Measurements from ENCODE around the gene TBRG1.

The TBRG1 gene

DNA sequence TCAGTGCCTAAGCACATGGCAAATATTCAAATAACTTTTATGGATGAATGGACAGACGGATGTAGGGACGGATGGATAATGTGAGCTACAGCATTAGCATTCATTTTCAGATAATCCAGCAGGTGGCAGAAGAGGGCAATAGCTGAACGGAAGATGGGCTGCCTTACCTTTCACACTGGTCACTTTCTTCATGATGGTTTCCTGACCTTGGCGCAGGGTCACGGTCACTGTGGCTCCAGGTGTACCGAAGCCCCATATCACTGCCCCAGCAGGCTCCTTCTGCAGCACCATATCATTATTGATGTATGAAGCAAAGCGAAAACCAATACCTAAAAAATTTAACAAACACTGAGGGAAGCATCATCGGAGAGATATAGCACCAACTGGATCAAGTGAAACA is 46.5 kb downstream of the TBRG1 start:
- TF ChIP-seq, protein P1, sequence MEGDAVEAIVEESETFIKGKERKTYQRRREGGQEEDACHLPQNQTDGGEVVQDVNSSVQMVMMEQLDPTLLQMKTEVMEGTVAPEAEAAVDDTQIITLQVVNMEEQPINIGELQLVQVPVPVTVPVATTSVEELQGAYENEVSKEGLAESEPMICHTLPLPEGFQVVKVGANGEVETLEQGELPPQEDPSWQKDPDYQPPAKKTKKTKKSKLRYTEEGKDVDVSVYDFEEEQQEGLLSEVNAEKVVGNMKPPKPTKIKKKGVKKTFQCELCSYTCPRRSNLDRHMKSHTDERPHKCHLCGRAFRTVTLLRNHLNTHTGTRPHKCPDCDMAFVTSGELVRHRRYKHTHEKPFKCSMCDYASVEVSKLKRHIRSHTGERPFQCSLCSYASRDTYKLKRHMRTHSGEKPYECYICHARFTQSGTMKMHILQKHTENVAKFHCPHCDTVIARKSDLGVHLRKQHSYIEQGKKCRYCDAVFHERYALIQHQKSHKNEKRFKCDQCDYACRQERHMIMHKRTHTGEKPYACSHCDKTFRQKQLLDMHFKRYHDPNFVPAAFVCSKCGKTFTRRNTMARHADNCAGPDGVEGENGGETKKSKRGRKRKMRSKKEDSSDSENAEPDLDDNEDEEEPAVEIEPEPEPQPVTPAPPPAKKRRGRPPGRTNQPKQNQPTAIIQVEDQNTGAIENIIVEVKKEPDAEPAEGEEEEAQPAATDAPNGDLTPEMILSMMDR (IDR thresholded peaks at IDR 0.05) = peak; percentile 58
- Histone ChIP-seq H3K4me3 (no peak overlapping the region), H3K27ac (no peak overlapping the region)
- DNase-seq (ENCODE audit: low spot score) = no peak

GRCh38 chr11:124670732-124671131 is 48.1 kb downstream of the TBRG1 start:
- TF ChIP-seq, protein P1 (IDR thresholded peaks at IDR 0.05) = no peak
- Histone ChIP-seq H3K27ac (no peak overlapping the region), H3K4me3 (no peak overlapping the region)
- no peak for DNase-seq (ENCODE audit: low spot score)

DNA sequence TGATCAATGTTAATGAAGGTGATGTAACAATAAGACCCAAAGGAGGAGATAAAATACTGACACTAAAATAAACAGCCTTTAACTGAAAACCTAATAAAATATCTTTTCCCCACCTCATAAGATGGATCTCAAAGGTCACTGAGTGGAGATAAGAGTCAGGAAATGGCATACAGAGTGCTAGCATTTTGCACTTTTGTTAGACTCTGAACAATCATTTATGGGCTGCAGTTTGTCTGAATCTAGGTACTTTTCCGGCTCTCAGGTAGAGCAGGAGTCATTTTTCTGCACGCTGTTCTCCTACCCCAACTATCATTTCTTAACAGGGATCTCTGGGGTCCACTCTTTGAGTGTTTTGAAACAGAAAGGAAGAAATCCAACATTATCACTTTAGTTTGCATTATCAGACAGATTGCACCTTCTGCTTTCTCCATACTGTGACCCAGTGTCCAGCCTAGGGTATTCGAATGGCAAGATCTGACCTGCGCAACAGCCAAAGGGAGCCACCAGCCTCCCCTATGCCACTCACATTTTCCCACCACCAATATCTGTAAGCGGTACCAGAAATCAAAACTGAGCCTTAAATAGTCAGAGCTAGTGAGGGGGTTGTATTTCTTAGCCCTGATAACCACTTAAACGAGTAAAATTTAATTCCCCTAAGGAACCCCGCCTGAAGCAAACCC is 50.0 kb downstream of the TBRG1 start:
- DNase-seq (ENCODE audit: low spot score) = no peak
- TF ChIP-seq, protein P1 (IDR thresholded peaks at IDR 0.05) = no peak

DNA sequence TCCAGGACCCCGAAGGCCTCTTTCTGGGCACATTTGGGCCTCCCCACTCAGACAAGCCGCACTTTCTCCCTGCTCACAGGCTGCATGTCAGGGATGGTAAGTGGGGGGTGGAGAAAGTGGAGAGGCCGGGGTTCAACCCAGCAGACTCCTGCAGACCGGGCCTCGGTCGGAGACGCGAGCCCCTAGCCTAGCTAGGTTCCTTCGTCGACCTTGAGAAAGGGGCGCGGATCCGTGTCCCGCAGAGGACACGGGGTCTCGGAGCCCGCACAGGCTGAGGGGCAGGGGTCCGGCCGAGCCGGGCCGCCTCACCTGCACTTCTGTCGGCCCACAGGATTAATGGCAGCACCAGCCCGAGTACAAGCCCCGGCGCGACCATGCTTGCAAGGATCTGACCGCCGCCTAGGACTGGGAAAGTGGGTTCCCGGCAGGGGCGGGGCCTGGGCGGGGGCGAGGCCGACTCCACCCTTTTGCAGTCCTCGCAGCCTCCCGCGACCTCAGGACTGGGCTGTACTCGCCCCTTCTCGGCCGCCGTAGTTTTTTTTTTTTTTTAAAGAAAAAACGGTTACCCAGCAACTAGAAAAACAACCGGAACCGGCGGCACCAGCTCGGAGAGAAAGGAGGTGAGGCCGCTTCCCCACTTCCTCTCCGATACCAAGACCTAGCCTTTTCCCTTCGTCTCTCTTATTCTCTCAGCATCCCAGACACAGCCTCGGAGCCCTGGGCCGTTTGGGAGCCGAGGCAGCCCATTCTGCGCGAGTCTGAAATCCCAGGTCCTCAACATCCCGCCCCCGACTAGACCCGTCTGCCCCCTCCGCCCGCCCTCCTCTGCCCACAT is 50.9 kb downstream of the TBRG1 start, which contains the start of the genes SIAE and SPA17:
SIAE (minus strand) TSS at position 407 of the 835 bp plus-strand sequence; CDS start at position 376, 31 bp downstream.
SPA17 (plus strand) TSS at position 572 of the 835 bp plus-strand sequence. CDS start 1,361 bp downstream, outside the sequence.
- TF ChIP-seq, protein P1 (IDR thresholded peaks at IDR 0.05) = no peak
- Histone ChIP-seq H3K27ac (peak within 1 kb of the TSS; percentile 91 to 94), H3K4me3 (peak within 1 kb of the TSS; percentile 83)
- peak; percentile 98 for DNase-seq (ENCODE audit: low spot score)

More for the DNA sequence above, 50.0 kb downstream of the TBRG1 start:
- peak overlapping the region; percentile 91 for H3K27ac ChIP-seq
- peak overlapping the region; percentile 83 for H3K4me3 ChIP-seq

DNA sequence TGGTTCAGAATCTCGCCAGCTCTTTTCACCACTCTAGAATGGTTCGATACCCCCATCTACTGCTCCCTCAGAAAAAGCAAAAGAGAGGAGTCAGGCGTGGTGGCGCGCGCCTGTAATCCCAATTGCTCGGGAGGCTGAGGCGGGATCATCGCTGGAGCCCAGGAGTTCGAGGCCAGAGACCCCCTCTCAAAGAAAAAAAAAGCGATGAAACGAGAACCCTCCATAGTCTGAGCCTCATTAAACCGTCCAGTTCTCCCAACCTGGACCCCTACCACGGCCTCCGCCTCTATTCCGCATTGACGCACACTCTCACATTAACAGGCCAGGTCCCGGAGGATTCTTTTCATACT is 51.5 kb downstream of the TBRG1 start:
- DNase-seq (ENCODE audit: low spot score) = no peak
- Histone ChIP-seq H3K4me3 (peak overlapping the region; percentile 83), H3K27ac (peak overlapping the region; percentile 91 to 94)
- TF ChIP-seq, protein P1 (IDR thresholded peaks at IDR 0.05) = no peak

DNA sequence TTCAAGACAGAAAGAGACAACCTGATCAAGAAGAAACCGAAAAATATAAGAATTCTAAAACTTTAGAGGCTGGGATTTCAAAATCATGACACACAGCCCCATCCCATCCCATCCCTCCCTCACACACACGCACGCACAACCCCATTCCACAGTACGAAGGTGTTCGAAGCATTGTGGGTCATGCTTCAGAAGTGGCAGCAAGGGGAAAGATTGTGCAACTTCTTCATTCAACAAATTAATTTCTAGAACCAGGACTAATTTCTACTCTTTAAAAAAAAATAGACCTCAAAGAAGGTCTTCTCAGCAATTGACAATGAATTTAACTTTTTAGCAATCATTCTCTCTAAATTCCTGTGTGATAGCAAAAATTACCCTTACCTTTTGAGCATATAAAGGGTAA is 51.9 kb downstream of the TBRG1 start:
- peak overlapping the region; percentile 91 to 94 for H3K27ac ChIP-seq
- DNase-seq (ENCODE audit: low spot score) = no peak
- TF ChIP-seq, protein P1 (IDR thresholded peaks at IDR 0.05) = no peak
- peak overlapping the region; percentile 83 for H3K4me3 ChIP-seq
